HEK293 (cell line): ENCODE results near the gene ATF6.

ENCODE experiments used
- CTCF ChIP-seq: fragments of 450-650 bp; formaldehyde crosslinking; IDR thresholded peaks from 2 replicates; pipeline ENCODE4 v1.5.1; 2016; ENCODE audit warnings: missing biosample characterization, missing genetic modification characterization
- ZBTB49 ChIP-seq: fragments of 450-650 bp; formaldehyde crosslinking; IDR thresholded peaks from 2 replicates; pipeline ENCODE4 v1.5.1; 2016; ENCODE audit warnings: missing biosample characterization, missing genetic modification characterization, low read depth

- TF ChIP-seq CTCF (tag by site-specific recombination) (peak; percentile 16; the same call in 1 of the 2 replicates), ZBTB49 (tag by site-specific recombination) (no peak)
Measured at GRCh38 chr1:161766102-161766981, at the start of gene ATF6.
